H1 (cell line): ENCODE data around the gene ADPGK. TPM values are rescaled to one million over a fixed set of nuclear protein-coding genes. Genes with fewer than 3 reads are reported as not detected.

Source experiments
- ASH2L ChIP-seq: fragments of 200-600, 300-600 bp; sonication (generic); IDR thresholded peaks from one replicate; pipeline ENCODE4 v1.7.1; 2017; ENCODE audit warnings: low read length
- BACH1 ChIP-seq: IDR thresholded peaks from 2 replicates; pipeline ENCODE4 v1.6.1; 2012; ENCODE audit warnings: low read length, improper control_type of control experiment
- BCL11A ChIP-seq, 2 experiments: IDR thresholded peaks; one replicate each; pipeline ENCODE4 v1.6.1; 2011; ENCODE audit warnings: low read depth in 2 of 2, low read length in 2 of 2, mild to moderate bottlenecking in 2 of 2
- CBX5 ChIP-seq: fragments of 300-800, 300-1000 bp; sonication (generic); IDR thresholded peaks from 2 replicates; pipeline ENCODE4 v1.7.1; 2016; ENCODE audit warnings: antibody characterized with exemption, low read length, low read depth
- CEBPB ChIP-seq: IDR thresholded peaks from 2 replicates; pipeline ENCODE4 v1.6.1; 2012; ENCODE audit warnings: low read depth, low read length
- CHD7 ChIP-seq: fragments of 300-600 bp; sonication (generic); IDR thresholded peaks from 2 replicates; pipeline ENCODE4 v1.7.1; 2012; ENCODE audit warnings: low read length, moderate library complexity, mild to moderate bottlenecking, inconsistent platforms; ENCODE audit not compliant: insufficient replicate concordance
- EZH2 ChIP-seq: fragments of 200-600 bp; sonication (generic); IDR thresholded peaks from 2 replicates; pipeline ENCODE4 v1.7.1; 2012; ENCODE audit warnings: low read depth, mild to moderate bottlenecking, moderate library complexity, low read length, inconsistent platforms; ENCODE audit not compliant: severe bottlenecking
- FOSL1 ChIP-seq: IDR thresholded peaks from 2 replicates; pipeline ENCODE4 v1.6.1; 2011; ENCODE audit warnings: mild to moderate bottlenecking, low read depth, low read length, moderate library complexity; ENCODE audit not compliant: insufficient read depth
- RFX5 ChIP-seq: IDR thresholded peaks from 2 replicates; pipeline ENCODE4 v1.6.1; 2011; ENCODE audit warnings: low read depth, low read length, improper control_type of control experiment, borderline replicate concordance
- TEAD4 ChIP-seq: IDR thresholded peaks from 2 replicates; pipeline ENCODE4 v1.6.1; 2012; ENCODE audit warnings: low read depth, low read length, inconsistent platforms, mixed read lengths
- polyA plus RNA-seq, 7 experiments: library from polyadenylated mRNA; depleted of rRNA in 3 of 7; stranded (reverse) in 5 of 7; unstranded in 2 of 7; fragments of >200 nt in 5 of 7; fragments of 200-250 nt in 2 of 7; gene quantifications; 1 replicate in 5 of 7; 2 replicates in 1 of 7; 4 replicates in 1 of 7; pipeline versions ENCODE4 v1.2.1 to v1.2.3, GENCODE V29; 2011 to 2013; ENCODE audit warnings: missing spikeins in 2 of 7, mixed read lengths in 2 of 7
- total RNA-seq: library from RNA; stranded (reverse); fragmentation: NEBNext Ultra II Directional; extraction: Animal tissue kit (Norgen Biotek cat#: 25700); gene quantifications from 2 replicates; pipeline ENCODE4 v1.2.1, GENCODE V29; 2021

Gene ADPGK
- total and polyA plus RNA-seq, 2 of the 8 experiments (the other 6 are each of a cell fraction or from before 2014, with no cell fraction given) = 32.2 to 38.2 TPM

GRCh38 chr15:72735111-72735510 is 48.4 kb downstream of the ADPGK start (continued):
- TF ChIP-seq CHD7 (no peak), EZH2 (no peak), CEBPB (no peak), BCL11A (IDR thresholded peaks at IDR 0.05; ENCODE audit: low read depth in 2 of 2, low read length in 2 of 2) (no peak), TEAD4 (no peak), RFX5 (no peak), FOSL1 (no peak), BACH1 (no peak), CBX5 (no peak), ASH2L (no peak)
